Glutamatergic neuron (in vitro differentiated cells): ENCODE measurements around the gene PLCB4. TPM values are rescaled to one million over a fixed set of nuclear protein-coding genes. Genes with fewer than 3 reads are reported as not detected.

Experiments
- DNase-seq: peaks from one replicate; pipeline ENCODE4 v3.0.0; 2022
- H3K27ac Mint-ChIP-seq: one replicate; pipeline ENCODE4 v1.8.0; 2020; ENCODE audit warnings: mild to moderate bottlenecking, mixed read lengths, inconsistent platforms; ENCODE audit not compliant: unreplicated experiment
- H3K27me3 Mint-ChIP-seq: one replicate; pipeline ENCODE4 v1.8.0; 2020; ENCODE audit warnings: mild to moderate bottlenecking, moderate library complexity, mixed read lengths, inconsistent platforms; ENCODE audit not compliant: unreplicated experiment
- H3K36me3 Mint-ChIP-seq: one replicate; pipeline ENCODE4 v1.8.0; 2020; ENCODE audit warnings: mild to moderate bottlenecking, mixed read lengths, inconsistent platforms; ENCODE audit not compliant: unreplicated experiment
- H3K4me1 Mint-ChIP-seq: one replicate; pipeline ENCODE4 v1.8.0; 2020; ENCODE audit warnings: mild to moderate bottlenecking, low read depth, mixed read lengths, inconsistent platforms; ENCODE audit not compliant: unreplicated experiment
- H3K4me3 Mint-ChIP-seq: one replicate; pipeline ENCODE4 v1.8.0; 2020; ENCODE audit warnings: mild to moderate bottlenecking, mixed read lengths, inconsistent platforms; ENCODE audit not compliant: unreplicated experiment
- H3K9me3 Mint-ChIP-seq: one replicate; pipeline ENCODE4 v1.8.0; 2020; ENCODE audit warnings: mild to moderate bottlenecking, moderate library complexity, mixed read lengths, inconsistent platforms; ENCODE audit not compliant: unreplicated experiment
- total RNA-seq: library from RNA; stranded (reverse); fragmentation: NEBNext Ultra II Directional; extraction: Animal tissue kit (Norgen Biotek cat#: 25700); gene quantifications from one replicate; pipeline ENCODE4 v1.2.1, GENCODE V29; 2021; ENCODE audit not compliant: unreplicated experiment
- TF ChIP-seq, protein P1 (sequence below): fragments of 200-600 bp; sonication (generic); IDR thresholded peaks from one replicate; pipeline ENCODE4 v1.5.0; 2021; ENCODE audit not compliant: partially characterized antibody, unreplicated experiment

PLCB4 gene
- total RNA-seq, 1 donor from 2014 or later, result 28.9 TPM

DNA sequence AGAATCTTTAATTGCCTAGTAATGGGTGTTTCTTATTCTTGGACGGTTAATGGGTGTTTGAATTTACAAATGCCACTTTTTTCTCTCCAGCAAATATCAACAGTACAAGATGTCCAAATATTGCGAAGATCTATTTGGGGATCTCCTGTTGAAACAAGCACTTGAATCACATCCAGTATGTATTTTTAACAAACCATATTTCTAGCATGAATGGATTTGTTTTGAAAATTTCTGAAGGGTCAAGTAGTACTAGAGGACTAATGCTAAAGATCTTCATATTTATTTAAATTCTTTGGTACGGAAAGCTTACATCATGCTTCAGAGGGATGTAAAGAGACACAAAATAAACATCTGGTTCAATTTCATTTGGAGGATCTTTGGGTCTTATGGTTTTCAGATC, 321.6 kb downstream of the PLCB4 start:
- TF ChIP-seq, protein P1, sequence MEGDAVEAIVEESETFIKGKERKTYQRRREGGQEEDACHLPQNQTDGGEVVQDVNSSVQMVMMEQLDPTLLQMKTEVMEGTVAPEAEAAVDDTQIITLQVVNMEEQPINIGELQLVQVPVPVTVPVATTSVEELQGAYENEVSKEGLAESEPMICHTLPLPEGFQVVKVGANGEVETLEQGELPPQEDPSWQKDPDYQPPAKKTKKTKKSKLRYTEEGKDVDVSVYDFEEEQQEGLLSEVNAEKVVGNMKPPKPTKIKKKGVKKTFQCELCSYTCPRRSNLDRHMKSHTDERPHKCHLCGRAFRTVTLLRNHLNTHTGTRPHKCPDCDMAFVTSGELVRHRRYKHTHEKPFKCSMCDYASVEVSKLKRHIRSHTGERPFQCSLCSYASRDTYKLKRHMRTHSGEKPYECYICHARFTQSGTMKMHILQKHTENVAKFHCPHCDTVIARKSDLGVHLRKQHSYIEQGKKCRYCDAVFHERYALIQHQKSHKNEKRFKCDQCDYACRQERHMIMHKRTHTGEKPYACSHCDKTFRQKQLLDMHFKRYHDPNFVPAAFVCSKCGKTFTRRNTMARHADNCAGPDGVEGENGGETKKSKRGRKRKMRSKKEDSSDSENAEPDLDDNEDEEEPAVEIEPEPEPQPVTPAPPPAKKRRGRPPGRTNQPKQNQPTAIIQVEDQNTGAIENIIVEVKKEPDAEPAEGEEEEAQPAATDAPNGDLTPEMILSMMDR, result no peak
- Mint-ChIP-seq H3K27ac (no peak overlapping the region), H3K4me3 (no peak overlapping the region), H3K4me1 (no peaks in the 10 kb centered on the region), H3K36me3 (no peaks in the 10 kb centered on the region), H3K9me3 (no peaks in the 10 kb centered on the region), H3K27me3 (no peaks in the 10 kb centered on the region)
- DNase-seq, result no peak

DNA sequence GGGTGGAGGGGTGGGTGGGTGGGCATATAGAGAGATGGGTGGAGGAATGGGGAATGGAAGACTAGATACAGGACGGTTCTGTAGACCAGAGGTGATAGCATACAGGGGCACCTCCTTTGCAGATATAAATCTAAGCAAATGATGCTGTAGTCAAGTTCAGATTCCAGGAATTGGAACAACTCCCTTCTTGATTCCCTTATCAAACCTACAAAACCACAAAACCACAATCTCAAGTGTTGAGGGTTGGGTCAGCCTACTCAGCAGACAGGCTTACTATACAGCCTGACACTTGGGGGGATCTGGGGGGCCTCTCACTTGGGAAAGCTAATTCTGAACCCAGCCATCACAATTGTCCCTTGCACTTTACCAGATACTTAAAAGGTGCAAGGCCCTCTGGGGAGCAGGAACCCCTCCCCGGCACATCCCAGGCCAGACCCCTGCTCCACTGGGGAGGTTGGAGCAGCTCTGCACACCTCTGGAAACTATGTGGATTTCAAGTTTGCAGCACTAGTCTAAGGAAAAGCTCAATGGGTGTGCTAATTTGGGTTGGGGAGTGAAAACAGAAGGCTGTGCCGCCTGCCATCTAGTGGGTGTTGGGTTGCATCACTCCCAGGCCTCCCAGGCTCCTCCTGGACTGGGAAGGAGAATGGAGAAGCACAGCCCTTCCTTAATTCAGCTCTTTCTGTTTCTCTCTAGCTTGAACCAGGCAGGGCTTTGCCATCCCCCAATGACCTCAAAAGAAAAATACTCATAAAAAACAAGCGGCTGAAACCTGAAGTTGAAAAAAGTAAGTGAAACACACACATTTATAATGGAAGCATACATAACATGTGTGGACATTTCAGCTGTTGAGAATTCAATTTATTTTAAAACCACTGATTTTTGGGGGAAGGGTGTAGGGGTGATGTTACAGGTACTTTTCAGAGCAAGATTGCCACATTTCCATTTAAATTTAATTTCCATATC, 324.3 kb downstream of the PLCB4 start:
- H3K4me3 Mint-ChIP-seq, result no peak overlapping the region
- peak; percentile 75 for DNase-seq
- H3K36me3 Mint-ChIP-seq, result no peaks in the 10 kb centered on the region
- H3K4me1 Mint-ChIP-seq, result no peaks in the 10 kb centered on the region
- no peaks in the 10 kb centered on the region for H3K27me3 Mint-ChIP-seq
- H3K27ac Mint-ChIP-seq, result no peak overlapping the region
- H3K9me3 Mint-ChIP-seq, result no peaks in the 10 kb centered on the region
- TF ChIP-seq, protein P1, result peak; percentile 54

DNA sequence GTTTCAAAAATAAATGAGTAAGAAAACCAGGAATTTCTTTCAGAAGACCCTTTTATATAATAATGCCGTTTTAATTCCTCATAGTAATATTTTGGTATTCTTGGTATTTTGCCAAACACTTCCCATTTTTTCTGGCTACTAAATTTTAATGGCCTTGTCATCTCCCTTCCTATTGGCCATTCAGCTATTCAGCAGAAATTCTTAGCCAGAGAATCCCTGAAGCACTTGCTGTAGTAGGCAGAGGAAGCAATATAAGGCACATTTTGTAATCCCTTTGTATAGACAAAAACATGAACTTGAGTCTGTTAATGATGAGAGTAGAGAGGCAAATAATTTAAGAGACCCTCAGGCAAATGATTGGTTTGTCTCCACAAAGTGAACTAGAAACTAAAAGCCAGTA, 327.1 kb downstream of the PLCB4 start:
- Mint-ChIP-seq H3K4me1 (no peaks in the 10 kb centered on the region), H3K27me3 (no peaks in the 10 kb centered on the region), H3K27ac (no peak overlapping the region), H3K36me3 (no peaks in the 10 kb centered on the region), H3K9me3 (no peaks in the 10 kb centered on the region), H3K4me3 (no peak overlapping the region)
- no peak for DNase-seq
- TF ChIP-seq, protein P1, result no peak

DNA sequence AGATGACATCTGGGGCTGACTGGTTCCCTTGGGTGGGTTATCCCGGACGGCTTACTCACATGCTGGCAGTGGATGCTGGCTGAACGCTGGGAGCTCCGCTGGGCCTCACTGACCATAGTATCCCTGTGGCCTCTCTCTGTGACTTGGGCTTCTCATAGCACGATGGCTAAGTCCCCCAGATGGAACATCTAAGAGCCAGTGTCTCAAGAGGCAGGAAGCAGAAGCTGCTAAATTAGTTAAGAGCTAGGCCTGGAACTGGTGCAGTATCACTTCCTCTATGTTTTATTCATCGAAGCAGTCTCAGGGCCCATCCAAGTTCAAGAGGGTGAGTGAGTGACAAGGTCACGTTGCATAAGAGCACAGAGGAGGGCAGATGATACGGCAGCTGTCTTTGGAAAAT, 329.0 kb downstream of the PLCB4 start:
- H3K27ac Mint-ChIP-seq, result peak overlapping the region; percentile 31

More for the DNA sequence above, 329.0 kb downstream of the PLCB4 start:
- Mint-ChIP-seq H3K27me3 (no peaks in the 10 kb centered on the region), H3K4me3 (no peak overlapping the region), H3K36me3 (no peaks in the 10 kb centered on the region), H3K4me1 (no peaks in the 10 kb centered on the region), H3K9me3 (no peaks in the 10 kb centered on the region)
- TF ChIP-seq, protein P1, result no peak
- no peak for DNase-seq
